ENCODE measurements around the gene ZBTB38.

ZBTB38 gene

DNA sequence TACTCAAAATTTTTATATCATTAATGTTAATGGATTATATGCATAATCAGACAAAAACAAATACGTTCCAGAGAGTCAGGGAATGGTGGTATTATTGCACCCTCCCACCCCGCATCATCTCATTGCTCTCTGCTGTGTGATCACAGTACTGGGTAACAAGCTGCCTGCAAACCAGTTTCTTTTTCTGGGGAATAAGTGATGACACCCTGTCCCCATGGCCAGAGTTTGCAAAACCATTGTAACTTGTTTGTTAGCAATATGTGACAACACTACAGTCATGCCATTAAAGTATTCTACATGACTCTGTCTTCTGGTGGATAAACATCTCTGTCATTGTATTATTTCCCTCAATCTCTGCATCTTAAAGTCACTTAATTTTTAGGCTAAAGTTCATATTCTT lies 39.5 kb downstream of the ZBTB38 start:
- DNase-seq: no peak

DNA sequence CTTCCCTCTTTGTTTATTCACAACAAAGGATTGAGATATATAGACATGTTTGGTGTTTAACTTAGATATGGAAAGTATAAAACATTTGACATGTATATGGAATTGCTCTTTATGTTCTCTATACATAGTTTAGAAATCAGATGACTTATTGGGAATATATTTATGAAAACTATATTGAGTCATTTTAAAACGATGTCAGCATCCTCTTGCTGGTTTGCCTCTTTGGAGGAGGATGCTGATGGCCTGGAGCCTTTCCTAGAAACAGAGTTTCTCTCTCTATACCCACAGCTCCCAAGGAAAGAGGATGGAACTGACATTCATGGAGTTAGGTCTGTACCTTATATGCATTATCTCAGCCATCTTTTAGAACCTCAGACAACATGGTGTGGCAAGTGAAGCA lies 40.3 kb downstream of the ZBTB38 start:
- no peak for DNase-seq

DNA sequence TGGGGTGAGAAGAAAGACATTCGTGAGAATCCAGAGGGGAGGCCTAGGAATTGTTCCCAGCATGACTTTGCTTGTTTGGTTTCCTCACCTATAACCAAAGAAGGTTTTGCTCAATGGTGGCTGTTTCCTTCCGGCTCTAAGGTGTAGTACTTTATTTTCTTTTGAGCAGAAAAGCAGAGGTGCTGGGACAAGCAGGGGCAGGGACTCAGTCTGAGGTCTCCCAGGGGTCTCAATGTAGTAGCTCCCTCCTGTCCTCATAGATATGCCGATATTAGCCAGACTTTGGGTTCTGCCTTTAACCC lies 41.6 kb downstream of the ZBTB38 start:
- no peak for DNase-seq

DNA sequence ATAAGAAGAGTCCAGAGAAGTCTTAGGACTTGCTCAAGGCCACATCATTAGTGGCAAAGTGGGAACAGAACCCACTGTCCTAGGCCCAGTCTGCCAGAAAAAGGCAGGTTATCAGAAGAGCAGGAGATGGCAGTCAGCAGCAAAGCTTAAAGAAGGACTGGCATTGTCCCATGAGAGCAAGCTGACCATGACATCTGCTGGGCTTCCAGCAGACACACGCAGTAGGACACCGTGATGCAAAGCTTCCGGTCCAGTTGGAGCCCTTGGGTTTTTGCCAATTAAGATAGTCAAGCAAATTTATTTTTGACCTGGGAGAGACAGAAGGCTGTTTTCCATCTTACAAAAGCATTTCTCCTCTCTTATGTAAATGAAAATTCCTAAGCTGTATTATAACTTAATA lies 42.1 kb downstream of the ZBTB38 start:
- DNase-seq: no peak

DNA sequence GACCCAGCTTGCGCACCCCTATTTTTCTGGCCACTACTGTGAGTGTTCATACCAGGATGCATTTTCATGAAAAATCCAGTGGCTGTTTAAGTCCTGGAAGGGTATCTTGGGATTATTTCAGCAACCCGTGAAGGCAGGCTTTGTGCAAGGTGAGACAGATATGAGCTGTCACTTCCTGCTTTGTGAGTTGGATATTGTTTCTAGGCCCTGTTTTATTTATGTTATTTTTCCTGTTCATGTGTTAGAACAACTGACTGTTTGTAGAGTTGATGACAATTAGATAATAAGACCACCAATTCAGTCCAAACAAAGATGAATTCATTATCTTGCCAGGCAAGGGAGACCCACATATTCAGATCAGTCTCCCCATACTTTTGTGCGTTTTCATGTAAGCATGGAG lies 42.5 kb downstream of the ZBTB38 start:
- DNase-seq: no peak

DNA sequence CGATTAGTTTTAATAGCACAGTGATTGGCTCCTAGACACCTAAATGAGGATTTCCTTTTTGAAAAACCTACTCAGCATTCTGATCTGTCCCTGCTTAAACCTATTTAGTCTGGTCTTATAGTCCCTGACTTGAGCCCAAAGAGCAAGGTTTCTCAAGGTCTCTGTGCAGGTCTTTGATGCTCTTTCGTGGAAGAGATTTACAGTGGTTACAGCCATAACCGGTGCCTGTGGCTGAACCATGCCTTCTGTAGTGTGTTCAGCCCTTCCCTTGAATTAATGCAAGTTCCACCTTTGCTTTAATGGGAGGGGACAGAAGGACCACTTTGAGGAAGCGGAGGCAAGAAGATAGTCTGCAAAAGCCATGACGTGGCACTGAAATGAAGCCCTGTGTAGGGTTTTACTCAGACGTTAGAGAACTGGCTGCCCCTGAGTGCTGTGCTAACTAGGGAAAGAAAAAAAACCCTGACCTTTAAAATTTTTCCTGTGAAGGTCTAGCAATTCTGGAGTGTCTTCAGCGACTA lies 43.0 kb downstream of the ZBTB38 start:
- DNase-seq: peak; percentile 43

DNA sequence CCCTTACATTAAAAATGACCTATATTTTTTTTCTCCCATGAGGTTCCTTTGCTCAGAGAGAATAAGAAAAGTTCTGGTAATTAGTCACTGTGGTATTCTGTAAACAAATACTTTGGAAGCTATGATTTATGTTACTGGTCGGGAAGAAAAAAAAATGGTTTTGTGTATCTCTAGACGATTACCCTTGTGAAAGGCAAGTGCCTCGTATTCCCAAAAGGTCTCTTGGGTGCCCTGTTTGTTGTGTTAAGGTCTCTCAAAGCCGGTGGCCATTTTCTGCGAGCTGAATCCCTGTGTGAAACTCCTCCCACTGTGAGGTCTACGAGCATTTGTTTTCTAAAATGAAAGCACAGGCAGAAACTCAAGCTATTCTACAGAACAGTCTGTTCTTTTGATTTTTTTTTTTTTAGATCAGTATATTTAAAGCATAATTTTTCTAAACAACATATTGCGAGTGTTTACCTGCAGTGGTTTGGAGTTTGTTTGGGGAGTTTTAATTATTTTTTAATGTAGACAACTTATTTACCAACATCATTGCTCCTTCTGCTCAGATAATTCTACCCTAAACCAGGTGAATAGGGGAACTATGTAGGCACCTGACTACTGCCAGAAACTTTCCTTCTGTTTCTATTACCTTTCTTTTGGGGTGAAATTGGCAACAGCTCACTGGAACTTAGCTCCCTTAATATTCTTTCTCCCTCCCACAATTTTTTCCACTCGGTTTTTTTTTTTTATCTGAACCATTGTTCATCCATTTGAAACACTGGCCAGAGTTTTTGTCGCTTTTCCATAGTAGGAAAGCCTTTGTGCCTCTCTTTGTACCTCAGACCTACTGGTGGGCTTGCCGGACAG lies 44.0 kb downstream of the ZBTB38 start:
- peak; percentile 69 for DNase-seq

DNA sequence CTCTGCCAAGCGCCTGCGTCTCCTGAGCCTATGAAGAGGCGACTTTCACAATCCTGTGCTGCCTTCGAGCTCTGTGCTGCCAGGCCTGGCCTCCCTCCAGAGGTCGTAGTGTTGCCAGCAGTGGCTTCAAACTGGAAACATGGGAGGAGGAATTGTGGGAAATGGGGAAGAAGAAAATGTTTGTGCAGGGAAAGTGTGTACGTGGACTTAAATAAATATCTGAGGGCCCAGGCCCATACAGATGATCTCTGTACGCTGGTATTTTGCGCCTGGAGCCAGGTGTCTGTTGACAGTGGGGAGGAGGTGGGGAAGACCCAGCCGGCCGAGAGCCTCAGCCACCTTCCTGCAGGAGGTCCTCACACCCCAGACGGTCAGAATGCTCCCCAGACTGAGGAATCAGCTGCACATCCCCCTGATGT lies 44.6 kb downstream of the ZBTB38 start:
- DNase-seq: no peak

DNA sequence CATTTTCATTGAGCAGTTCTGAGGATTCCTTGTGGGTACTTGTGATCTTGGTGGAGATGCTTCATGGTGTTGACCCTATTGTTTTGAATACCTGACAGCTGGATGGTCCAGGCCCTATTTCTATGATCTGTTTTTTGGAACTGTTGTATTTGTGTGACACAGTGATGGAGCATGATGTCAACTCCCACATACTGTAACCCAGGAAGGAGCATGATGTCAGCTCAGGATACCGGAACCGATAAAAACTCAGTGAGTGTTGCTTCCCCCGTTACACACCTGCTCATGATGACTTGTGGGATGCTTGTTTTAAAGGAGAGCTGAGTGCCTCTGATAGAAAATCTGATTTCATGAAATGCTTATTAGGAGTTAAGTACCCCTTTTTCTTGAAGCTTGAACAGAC lies 45.1 kb downstream of the ZBTB38 start:
- DNase-seq: no peak

DNA sequence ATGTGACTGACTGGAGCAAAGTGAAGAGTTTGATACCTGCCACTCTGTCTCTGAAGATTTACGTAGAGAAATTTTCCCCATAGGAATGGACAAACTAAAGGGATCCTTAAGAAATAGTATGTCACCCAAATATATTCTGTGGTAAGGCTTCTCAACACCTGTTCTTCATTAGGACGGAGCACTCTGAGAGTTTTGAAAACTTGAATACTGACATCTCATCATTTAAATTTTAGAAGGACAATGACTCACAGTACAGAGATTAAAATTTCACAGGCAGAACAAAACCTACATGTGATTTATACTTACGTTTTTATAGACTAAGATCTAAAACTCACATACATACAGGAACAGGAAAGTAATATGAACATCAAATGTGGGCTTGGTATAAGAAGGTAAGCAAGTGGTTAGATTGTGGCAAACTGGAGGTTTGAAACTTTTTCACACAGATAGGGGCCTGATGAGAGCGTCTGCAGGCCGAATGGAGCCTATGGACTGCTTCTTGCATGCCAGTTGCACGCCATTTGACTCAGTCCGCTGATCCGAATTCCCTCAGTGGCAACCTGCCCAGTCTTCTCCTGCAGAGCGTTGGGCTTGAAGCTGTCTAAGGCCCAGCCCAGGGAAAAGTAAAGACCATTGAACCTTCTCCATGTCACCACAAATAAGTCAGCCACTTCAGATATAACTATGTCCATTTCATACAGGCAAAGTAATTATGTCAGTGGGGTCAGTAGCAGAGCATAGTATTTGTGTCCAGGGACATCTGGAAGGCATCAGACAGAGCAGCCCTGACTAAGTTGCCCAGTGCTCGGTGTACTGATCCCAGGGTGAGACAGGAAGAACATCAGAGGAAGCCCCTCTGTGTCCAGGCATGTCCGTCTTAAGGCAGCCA lies 45.7 kb downstream of the ZBTB38 start:
- no peak for DNase-seq

DNA sequence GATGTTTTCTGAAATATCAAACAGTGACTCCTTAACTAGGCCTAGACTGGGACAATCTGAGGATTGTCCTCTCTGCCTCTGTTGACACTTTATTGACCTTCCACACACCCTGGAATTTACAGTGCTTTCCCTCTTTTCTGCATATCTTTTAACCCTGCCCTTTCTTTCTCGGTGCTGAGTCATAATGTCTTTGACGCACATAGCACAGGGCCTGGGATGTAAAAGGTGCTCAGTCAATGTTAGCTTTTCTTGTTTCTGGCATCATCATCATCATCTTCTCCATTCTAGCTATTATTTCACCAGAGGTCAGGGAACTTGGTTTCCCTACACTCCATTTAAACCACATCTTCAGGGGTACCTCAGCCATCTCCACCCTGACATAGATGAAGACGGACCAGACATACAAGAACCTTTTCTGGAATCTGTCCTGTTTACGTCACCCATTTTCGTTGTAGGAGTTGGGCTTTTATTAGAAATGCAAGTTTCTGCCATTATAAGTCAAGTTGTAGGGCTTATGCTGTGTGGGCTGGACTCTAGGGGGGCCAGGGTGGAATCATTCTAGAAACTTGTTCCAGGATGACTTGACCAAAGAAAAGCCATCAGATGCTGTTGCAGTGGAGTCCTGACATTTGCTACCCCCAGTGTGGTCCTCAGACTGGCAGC lies 46.6 kb downstream of the ZBTB38 start:
- no peak for DNase-seq

DNA sequence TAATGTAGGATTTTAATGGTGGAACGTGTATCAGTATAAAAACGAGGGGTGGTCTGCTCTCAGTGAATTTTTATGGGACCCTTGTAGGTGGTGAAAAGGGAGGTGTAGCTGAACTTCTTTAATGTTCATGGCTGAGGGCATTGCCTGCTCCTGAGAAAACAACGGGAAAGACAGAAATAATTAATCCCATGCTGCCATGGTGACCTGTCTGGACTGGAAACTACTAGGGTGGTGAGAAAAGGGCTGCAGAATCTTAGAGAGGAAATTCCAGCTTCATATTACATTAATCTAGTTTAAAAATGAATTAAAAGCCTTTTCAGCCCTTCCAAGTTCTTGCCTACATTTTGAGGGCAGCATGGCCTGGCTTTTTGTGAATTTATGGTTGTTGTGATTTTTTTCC lies 47.6 kb downstream of the ZBTB38 start:
- no peak for DNase-seq
